Measurements from ENCODE around the gene ATE1.
A peak's percentile ranks its signal among the peaks of the same experiment; 100 is the strongest.
"Not testable (repeated sequence)": the region's sequence is repeated elsewhere in the genome, so short reads cannot be mapped to it uniquely, and the experiment has no call there.

ATE1 gene

DNA sequence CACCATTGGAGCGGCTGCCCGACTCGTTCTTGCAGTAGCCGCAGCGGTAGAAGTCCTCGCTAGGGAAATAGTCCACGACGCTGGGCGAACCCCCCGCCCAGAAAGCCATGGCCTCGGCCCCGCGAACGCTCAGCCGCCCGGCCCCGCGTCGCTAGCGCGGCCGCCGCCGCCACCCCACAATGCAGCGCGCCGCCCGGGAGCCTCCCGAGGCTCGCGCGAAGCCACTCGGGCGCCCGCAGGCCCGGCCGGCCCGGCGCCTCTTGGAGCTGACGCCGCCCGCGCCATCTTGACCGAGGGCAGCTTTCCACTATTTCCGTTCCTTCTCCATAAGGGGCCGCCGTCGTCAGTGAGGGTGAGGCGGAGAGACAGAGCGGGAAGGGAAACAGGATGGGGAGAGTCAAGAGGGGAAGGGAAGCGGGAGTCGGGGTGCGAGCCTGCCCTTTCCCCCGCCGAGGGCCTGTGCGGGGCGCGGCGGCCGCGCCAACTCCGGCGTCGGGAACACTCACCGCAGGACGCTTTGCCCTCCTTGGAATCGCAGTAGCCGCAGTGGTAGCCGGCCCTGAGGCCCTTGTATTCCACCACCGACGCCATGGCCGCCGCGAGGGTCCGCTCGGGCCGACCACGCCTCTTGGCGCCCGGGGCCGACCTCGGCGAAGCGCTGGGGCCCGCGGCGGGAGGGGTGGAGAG is at the start of gene ATE1:
TSS of gene ATE1 (minus strand) at position 191 of the 687 bp plus-strand sequence. CDS start at position 109, 82 bp downstream.
- peak; percentile 86 for DNase-seq

DNA sequence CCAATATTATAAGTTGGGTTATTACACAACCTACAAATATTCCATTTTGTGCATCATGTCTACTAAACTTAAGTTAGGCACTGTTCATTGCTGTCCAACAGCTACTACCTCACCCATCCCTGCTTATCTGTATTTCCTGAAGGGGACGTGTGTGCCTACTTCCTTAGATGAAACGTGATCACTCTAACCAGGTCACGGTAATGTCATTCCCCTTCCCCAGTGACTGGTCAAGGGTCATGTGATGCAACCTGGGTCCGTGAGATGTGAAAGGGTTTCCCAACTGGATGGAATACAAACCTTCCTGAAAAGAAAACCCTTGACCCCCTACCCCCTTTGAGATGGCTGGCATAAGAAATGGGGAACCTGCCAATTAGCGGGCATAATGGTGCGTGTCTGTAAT is 48.8 kb upstream of the ATE1 start:
- no peak for DNase-seq

DNA sequence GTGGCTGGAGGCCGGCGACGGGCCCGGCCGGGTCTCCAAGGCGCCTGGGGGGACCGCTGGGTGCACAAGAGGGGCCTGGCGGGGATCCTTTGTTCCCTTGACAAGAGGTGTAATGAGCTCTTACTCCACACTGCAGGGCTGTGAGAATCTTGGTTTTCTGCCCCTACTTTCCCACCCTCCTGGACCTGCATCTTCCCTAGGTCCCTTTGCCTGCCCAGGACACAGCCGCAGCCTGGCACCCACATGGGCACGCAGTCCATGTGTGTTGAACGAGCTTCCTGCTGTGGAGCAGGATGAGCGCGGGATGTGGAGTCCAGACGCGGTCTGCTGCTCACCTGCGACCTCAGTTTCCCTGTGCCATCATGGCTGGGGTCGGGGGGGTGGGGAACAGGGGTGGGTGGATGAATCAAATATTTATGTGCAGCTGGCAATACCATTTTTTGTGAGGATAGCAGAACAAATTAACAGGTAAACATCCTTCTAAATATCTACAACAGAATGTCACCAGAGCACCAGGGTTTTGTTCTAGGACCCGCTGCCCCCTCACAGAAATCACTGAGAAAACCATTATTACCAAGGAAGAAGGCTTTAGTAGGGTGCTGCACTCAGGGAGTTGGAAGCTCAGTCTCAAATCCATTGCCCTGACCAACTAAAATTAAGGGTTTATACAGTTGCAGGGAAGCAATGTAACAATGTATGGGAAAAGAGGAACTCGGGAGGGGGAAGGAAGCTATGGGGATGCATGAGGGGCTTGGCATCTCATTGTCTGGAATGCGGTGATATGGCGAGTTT is 47.7 kb upstream of the ATE1 start:
- no peak for DNase-seq

DNA sequence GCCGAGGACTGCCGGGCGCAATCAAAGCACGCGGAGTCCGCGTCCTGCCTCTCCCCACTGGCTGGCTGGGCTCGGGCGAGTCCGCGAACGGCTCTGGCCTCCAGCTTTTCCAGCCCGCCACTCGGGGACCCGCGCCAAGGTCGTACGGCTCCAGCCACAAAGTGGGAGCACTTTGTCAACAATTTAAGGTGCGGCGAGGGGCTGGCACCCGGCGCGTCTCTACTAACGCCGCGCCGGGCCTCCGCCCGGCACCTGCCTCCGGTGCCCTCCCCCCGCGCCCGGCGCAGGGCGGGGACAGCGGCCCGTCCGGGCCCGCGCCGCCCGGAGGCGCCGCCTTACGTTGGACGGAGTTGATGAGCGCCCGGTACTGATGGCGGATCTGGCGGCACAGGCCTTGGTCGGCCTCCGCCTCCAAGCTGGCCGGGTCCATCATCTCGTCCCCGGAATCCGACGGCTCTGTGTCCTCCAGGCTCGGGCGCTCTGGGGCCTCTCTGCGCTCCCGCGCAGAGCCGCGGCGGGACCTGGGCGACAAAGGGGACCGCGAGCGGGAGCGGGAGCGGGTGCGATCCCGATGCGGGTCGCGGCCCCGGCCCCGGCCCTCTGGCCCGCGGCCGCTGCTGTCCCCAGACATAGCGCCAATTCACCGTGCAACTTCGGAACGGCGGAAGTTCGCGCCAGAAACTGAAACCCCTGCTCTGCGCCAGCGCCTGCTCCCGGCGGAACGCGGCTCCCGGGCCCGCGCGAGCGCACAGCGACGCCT is 46.9 kb upstream of the ATE1 start, which contains the start of gene NSMCE4A:
TSS of gene NSMCE4A (minus strand) at position 683 of the 760 bp plus-strand sequence. CDS start at position 631, 52 bp downstream.
- peak; percentile 74 for DNase-seq

DNA sequence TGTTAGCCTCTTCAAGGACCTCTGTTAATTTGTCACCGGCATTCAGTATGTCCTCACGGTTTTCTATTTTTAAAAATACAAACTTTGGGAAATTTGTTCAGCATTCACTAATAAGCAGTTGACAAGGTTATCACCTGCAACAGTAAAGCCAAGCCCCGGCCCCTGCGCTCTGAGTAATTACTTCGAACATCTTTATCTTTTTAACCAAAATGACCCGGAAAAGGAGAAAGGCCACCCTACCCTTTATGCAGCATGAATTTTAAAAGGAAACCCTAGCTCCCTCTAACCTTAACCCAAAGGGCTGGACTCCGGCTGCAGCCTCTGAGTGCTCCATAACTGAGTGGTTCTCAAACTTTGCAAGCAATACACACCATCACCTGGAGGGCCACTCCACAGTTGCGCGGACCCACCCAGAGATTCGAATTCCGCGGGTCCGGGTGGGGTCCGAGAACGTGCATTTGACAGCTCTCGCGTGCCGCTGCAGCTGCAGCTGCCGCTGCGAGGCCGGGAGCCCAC is 46.2 kb upstream of the ATE1 start:
- DNase-seq = no peak

DNA sequence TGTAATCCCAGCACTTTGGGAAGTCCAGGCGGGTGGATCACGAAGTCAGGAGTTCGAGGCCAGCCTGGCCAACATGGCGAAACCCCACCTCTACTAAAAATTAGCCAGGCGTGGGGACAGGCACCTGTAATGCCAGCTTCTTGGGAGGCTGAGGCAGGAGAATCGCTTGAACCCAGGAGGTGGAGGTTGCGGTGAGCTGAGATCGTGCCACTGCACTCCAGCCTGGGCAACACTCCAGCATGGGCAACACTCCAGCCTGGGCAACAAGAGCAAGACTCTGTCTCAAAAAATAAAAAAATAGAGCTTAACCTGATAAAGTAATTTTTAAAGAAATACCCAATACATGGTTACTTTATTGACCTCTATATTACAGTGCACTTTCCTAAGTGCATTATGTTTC is 41.3 kb upstream of the ATE1 start:
- not testable (repeated sequence) for DNase-seq

DNA sequence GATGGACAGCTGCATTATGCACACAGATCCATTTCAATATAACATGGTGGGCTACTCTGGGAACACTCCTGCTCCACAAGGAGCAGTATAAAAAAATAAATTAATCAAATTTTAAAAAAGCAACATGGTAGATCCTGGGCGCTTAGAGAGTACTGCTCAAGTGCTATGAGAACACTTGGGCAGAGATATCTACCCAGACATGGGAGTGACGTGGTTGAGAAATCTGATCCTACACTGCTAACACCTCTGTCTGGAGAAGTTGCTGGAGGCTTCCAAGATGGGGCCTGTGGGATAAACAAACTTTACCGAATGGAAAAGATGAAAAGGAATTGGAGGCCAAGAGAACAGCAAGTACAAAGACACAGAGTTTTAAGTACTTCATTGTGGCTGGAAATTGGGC is 38.2 kb upstream of the ATE1 start:
- no peak for DNase-seq

DNA sequence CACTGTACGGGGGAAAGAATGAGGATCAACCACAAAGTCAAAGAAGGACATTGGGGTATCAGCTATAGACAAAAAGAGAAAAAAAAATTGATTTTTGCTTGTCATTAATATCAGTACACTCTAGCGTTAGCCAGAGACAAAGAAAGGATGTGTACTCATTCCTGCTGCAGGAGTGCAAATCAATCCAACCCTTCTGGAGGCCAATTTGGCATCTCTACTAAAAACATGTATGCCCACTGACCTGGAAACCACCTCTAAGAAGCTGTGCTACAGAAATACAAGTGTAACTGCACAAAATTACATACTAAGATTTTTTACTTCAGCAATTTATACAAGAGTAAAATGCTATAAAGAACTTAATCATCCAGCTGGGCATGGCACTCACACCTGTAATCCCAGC is 33.6 kb upstream of the ATE1 start:
- no peak for DNase-seq

DNA sequence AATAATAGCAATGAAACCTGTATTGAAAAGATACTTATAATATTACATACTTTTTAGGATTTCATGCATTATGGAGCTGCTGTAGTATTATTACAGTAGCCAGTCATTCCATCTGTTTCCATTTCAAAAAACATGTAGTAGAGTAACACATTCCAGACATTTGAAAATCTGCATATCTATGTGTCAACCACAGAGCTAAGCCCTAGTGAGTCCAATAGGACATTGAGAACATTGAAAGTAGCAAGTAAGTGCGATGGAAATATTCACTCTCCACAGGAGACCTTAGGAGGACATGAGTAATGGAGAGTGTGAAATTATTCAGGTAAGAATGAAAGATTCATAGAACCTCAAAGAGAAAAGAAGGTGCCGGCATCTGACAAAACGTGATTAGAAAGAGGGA is 31.8 kb upstream of the ATE1 start:
- DNase-seq = no peak

DNA sequence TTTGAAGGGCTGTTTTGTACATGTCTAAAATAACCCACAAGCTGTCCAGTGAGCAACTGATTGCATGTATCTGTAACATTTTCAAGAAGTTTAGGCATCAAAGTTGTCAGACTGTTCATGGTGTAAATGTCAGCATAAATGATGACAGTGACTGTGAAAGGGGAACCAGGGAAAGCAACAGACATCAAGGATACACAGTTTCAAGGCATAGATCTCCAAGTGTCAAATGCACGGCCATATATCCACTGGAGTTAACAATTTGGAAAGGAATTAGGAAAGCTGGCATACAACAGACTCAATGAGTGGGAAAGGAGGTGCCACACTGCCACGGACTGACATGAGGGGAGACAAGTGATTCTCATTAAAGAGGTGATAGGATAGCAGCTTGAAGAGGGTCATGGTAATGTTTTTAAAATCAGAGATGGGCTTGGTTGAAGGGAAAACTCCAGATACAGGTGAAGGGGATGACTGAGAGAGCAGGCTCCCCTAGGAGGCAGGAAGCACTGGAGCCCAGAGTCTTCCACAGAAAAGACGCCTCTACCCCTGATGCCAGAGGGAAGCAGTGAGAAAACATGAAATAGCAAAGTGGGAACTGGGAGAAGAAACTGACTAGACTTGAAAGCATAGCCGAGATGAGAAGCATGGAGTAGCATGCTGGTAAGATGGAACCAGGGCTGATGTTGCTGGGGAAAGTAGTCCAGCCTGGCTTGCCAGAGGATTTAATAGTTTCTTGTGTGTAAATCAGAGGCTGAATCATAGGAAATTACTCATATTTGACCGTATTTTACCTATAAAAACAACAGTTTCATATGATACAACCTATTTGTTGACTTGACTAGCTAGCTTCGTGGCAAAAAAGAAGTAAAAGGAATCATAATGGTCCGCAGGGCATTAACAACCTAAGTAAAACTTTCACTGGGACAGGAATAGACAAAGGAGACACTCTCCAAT is 28.6 kb upstream of the ATE1 start:
- no peak for DNase-seq

DNA sequence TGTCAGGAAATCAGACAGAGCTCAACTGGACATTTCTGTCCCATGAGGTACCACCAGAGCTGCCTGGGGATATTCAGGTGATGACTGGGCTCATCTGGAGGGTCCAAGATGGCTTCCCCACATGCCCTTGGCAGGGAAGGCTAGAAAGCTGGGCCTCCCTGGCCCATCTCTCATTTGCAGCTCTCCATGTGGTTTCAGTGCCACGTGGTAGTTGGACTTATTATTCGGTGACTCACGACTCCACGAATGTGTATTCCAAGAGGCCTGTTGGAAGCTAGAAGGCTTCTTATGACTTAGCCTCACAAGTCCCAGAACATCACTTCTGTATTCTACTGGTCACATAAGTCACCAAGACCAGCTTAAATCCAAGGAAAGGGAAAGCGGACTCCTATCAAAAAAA is 24.4 kb upstream of the ATE1 start:
- no peak for DNase-seq

DNA sequence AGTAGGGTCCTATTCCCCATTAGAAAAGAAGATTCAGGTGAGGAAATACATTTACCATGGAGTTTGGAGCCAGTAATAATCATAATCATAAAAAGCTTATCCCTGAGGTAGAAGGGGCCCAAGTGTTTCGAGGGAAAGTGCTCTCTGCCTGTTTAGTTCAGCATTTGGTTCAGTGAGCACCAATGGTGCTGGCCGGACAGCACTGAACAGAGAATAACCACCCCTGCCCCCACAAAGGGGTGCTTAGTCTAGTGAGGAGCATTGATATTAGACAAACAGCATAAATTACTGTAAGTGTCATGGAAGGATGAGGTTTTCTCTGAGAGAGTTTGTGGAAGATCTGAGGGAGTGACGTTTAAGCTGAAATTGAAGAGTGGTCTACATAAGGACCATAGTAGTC is 21.6 kb upstream of the ATE1 start:
- no peak for DNase-seq

DNA sequence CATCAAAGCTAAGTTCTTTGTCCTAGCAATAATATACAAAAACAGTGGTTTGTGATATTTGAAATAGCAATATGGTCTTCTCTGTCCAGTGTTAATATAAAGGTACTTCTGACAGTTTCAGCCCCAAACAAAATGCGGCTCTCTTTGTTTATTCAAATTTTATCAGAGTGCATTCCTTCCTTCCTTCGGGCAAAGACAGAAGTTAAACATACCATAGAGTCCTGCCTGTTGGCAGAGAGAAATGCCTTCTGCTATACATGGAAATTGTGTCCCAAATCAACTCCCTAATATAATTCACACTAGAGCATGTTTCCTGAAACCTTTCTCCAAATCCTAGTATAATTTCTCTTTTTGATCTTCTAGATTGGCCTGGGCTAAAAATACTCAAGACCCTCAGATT is 21.2 kb upstream of the ATE1 start:
- DNase-seq = no peak

DNA sequence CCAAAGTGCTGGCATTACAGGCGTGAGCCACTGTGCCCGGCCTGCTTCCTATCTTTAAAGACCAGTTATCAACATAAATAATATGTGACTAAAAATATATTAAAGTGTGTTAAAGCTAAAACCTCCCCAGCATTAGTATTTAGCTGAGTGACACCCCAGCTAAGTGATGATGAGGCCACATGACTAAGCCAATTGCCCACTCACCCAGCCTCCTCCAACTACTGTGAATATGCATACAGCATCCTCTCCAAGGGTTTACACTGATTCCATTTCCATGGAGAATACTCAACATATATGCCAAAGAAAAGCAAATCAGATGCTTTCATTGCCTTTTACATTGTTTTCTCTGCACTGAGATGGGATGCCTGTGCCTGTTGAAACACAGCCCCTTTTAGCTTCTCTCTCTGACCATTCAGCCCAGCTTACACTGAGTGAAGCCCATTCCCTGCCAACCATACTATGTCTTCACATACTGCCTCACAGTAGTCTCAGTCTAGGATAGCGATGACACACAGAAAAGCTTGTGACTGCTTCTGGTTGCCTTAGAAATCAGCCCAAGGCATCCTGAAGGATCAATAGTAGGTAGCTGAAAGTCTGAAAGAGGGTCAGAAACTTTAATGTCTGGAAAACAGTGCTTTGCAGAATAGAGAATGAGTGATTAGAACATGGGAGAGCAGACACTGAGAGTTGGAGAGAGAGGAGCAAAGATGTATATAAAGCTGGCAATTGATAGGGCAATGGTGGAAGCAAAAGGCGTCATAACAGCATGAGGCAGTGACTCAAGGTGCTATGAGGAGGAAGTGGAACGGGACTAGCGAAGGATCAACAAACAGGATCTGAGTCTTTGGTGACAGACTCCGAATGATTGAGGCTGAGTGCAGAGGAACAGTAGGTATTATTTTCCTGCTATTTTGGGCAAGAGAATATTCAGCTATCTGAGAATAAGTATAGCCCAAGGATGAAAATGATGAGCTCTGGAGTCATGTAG is 19.8 kb upstream of the ATE1 start:
- DNase-seq = no peak

DNA sequence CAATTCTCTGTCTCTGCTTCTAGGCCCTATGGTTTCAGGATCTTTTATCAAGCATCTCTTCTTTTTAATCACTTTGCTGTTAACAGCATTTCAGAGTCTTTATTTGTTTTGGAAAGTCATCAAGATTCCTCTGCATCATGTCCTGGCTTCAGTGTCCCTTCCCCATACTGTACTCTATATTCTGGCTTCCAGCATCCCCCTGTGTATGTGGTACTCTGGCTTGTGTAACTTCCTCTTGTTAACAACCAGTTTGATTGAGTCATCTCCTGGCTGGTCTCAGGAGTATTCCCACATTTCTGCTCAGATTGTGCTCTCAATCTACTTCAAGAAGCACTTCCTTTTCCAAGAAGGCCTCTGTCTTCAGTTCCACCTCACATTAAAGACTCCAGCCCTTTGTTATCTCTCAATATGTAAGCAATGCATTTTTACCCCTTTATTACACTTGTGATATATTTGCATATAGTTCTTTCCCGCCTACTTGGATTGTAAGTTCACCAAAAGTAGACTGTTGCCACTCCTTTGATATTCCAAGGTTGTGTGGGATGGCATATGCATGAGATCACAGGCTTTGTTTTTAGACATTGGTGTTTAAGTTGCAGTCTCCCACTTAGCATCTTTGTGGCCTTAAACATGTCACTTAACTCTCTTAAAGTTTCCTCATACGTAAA is 15.1 kb upstream of the ATE1 start:
- no peak for DNase-seq

DNA sequence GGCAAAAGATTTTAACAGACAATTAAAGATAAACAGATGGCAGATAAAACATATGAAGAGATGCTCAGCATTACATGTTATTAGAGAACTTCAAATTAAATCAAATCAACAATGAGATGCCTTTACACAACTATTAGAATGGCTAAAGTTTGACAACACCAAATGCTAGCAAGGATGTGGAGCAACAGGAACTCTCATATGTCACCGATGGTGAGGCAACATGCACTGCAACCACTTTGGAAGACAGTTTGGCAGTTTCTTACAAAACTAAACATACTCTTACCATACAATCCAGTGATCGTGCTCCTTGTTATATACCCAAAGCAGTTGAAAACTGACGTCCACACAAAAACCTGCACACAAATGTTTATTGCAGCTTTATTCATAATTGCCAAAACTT is 13.7 kb upstream of the ATE1 start:
- DNase-seq = no peak

DNA sequence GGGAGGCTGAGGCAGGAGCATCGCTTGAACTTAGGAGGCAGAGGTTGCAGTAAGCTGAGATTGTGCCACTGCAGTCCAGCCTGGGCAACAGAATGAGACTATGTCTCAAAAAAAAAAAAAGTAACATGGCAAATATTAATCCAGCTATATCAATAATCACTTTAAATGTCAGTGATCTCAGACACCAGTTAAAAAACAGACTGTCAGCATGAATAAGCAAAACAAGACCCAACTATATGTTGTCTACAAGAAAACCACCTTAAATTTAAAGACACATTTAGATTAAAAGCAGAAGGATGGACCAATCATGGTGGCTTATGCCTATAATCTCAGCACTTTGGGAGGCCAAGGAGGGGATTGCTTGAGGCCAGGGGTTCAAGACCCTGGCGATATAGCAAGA is 8.5 kb upstream of the ATE1 start:
- no peak for DNase-seq

DNA sequence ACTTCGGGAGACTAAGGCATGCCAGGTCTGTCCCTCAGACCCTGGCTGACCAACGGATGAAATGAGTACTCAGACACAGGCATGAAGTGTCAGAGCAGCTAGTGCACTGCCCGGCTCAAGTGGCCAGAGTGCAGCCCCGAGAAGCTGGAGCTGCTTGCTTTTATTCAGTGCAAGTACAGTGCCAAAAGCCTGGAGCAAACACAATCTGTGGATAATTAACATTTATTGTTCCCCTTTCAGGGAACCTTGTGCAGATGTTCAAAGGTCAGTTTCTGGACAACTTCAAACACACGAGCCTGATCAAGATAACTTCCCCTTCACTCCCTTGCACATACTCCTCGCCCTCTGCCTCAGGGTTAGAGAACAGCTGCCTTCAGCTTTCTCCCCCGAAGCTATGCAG is 7.9 kb upstream of the ATE1 start:
- no peak for DNase-seq

DNA sequence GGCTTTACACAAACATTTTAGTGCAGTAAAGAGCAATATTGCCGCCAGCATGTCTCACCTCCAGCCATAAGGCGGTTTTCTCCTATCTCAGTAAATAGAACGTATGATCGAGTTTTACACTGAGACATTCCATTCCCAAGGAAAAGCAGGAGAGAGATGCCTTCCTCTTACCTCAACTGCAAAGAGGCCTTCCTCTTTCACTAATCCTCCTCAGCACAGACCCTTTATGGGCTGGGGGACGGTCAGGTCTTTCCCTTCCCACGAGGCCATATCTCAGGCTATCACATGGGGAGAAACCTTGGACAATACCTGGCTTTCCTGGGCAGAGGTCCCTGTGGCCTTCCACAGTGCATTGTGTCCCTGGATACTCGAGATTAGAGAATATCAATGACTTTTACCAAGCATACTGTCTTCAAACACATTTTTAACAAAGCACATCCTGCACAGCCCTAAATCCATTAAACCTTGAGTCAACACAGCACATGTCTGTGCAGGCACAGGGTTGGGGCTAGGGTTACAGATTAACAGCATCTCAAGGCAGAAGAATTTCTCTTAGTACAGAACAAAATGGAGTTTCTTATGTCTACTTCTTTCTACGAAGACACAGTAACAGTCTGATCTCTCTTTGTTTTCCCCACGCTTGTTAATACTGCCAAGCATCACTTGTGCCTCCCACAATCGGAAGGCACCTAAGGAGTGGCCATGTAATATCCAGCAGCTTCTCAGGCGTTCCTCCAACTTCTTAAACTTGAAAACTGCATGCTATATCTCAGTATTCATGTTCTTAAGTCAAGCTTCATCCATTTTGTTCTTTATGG is 2.6 kb upstream of the ATE1 start:
- DNase-seq = not testable (repeated sequence)
